IMR-90 (cell line): Measurements from ENCODE around the gene ZNF99. TPM values are rescaled to one million over a fixed set of nuclear protein-coding genes. Genes with fewer than 3 reads are reported as not detected.
"Not testable (repeated sequence)": the region's sequence is repeated elsewhere in the genome, so short reads cannot be mapped to it uniquely, and the experiment has no call there.

Source experiments
- ATAC-seq: fragments of 200-7000 bp; cut with Tn5 transposase; 2 replicates; pipeline ENCODE4 v1.9.1; 2020; ENCODE audit warnings: low read depth, mild to moderate bottlenecking, moderate library complexity
- BruUV-seq: library from RNA; stranded (reverse); fragments of 400-500 nt; replicated peaks from 2 replicates; lab custom pipeline; 2021; lab: Mats Ljungman, UMichigan
- CTCF ChIA-PET: fragments of 300-600 bp; formaldehyde crosslinking; extraction: SDS; loops from one replicate; lab custom pipeline; 2021; ENCODE audit warnings: antibody characterized with exemption; lab: Yijun Ruan, JAX
- POLR2A ChIA-PET: fragments of 300-600 bp; sonication (Branson Sonifier 250); formaldehyde crosslinking; loops from one replicate; lab custom pipeline; 2022; ENCODE audit warnings: antibody characterized with exemption; ENCODE audit not compliant: unreplicated experiment; lab: Charles Lee
- DNase-seq: peaks from one replicate; pipeline ENCODE4 v3.0.0; 2013
- H2AFZ ChIP-seq: replicated peaks from 2 replicates; pipeline ENCODE3; 2013; ENCODE audit warnings: low read length, mild to moderate bottlenecking; ENCODE audit not compliant: poor library complexity
- H2AK5ac ChIP-seq: 2 replicates; pipeline ENCODE4 v1.6.1; 2013; ENCODE audit warnings: low read depth, low read length, inconsistent platforms
- H2AK9ac ChIP-seq: replicated peaks from 2 replicates; pipeline ENCODE3; 2013; ENCODE audit warnings: mild to moderate bottlenecking, low read depth, low read length, moderate library complexity; ENCODE audit not compliant: poor library complexity
- H2BK120ac ChIP-seq: 2 replicates; pipeline ENCODE4 v1.6.1; 2013; ENCODE audit warnings: low read depth, low read length, inconsistent platforms
- H2BK15ac ChIP-seq: 3 replicates; pipeline ENCODE4 v1.6.1; 2013; ENCODE audit warnings: low read depth, low read length, inconsistent platforms
- H2BK20ac ChIP-seq: 2 replicates; pipeline ENCODE4 v1.6.1; 2013; ENCODE audit warnings: low read depth, mild to moderate bottlenecking, inconsistent platforms, low read length, moderate library complexity
- H2BK5ac ChIP-seq: 2 replicates; pipeline ENCODE4 v1.6.1; 2013; ENCODE audit warnings: mild to moderate bottlenecking, low read depth, low read length, inconsistent platforms; ENCODE audit not compliant: poor library complexity, severe bottlenecking
- H3K14ac ChIP-seq: replicated peaks from 2 replicates; pipeline ENCODE4 v1.6.1; 2013; ENCODE audit warnings: low read depth, low read length, inconsistent platforms
- H3K18ac ChIP-seq: 2 replicates; pipeline ENCODE4 v1.6.1; 2013; ENCODE audit warnings: low read depth, low read length, control low read depth
- H3K23ac ChIP-seq: 2 replicates; pipeline ENCODE4 v1.6.1; 2013; ENCODE audit warnings: low read depth, low read length, inconsistent platforms
- H3K27ac ChIP-seq: 2 replicates; pipeline ENCODE4 v1.5.1; 2013; ENCODE audit warnings: mild to moderate bottlenecking, control low read depth, low read length; ENCODE audit not compliant: insufficient read depth
- H3K27me3 ChIP-seq: 2 replicates; pipeline ENCODE4 v1.6.1; 2013; ENCODE audit warnings: low read length; ENCODE audit not compliant: control insufficient read depth, insufficient read depth
- H3K36me3 ChIP-seq: 2 replicates; pipeline ENCODE4 v1.6.1; 2013; ENCODE audit warnings: low read length, mixed read lengths; ENCODE audit not compliant: control insufficient read depth, insufficient read depth
- H3K4ac ChIP-seq: 2 replicates; pipeline ENCODE4 v1.6.1; 2013; ENCODE audit warnings: low read depth, low read length, inconsistent platforms
- H3K4me1 ChIP-seq: 2 replicates; pipeline ENCODE4 v1.6.1; 2013; ENCODE audit warnings: low read length, mixed read lengths; ENCODE audit not compliant: control insufficient read depth, insufficient read depth
- H3K4me2 ChIP-seq: 2 replicates; pipeline ENCODE4 v1.6.1; 2013; ENCODE audit warnings: low read depth, mild to moderate bottlenecking, control low read depth, low read length, moderate library complexity
- H3K4me3 ChIP-seq: 2 replicates; pipeline ENCODE4 v1.5.1; 2013; ENCODE audit warnings: low read depth, mild to moderate bottlenecking, control low read depth, low read length, moderate library complexity; ENCODE audit not compliant: insufficient read depth
- H3K56ac ChIP-seq: 2 replicates; pipeline ENCODE4 v1.6.1; 2013; ENCODE audit warnings: low read length, inconsistent platforms; ENCODE audit not compliant: insufficient read depth; ENCODE audit errors: extremely low read depth
- H3K79me1 ChIP-seq, 2 experiments: 2 replicates each; pipeline ENCODE4 v1.6.1; 2013; ENCODE audit warnings: low read length in 2 of 2, inconsistent platforms in 1 of 2, low read depth in 1 of 2
- H3K9ac ChIP-seq: 2 replicates; pipeline ENCODE4 v1.6.1; 2013; ENCODE audit warnings: low read depth, low read length, control low read depth
- H3K9me1 ChIP-seq: 2 replicates; pipeline ENCODE4 v1.6.1; 2013; ENCODE audit warnings: low read length, inconsistent platforms; ENCODE audit not compliant: insufficient read depth
- H3K9me3 ChIP-seq: 2 replicates; pipeline ENCODE4 v1.6.1; 2013; ENCODE audit warnings: low read length; ENCODE audit not compliant: control insufficient read depth, insufficient read depth
- H4K20me1 ChIP-seq: 2 replicates; pipeline ENCODE4 v1.6.1; 2013; ENCODE audit warnings: low read length, inconsistent platforms; ENCODE audit not compliant: insufficient read depth
- H4K5ac ChIP-seq: 2 replicates; pipeline ENCODE4 v1.6.1; 2013; ENCODE audit warnings: mild to moderate bottlenecking, low read depth, low read length, control low read depth
- H4K8ac ChIP-seq, 2 experiments: 2 replicates each; pipeline ENCODE4 v1.6.1; 2013; ENCODE audit warnings: low read depth in 2 of 2, low read length in 2 of 2, control low read depth in 1 of 2, inconsistent platforms in 1 of 2
- H4K91ac ChIP-seq: 2 replicates; pipeline ENCODE4 v1.6.1; 2013; ENCODE audit warnings: low read depth, low read length, inconsistent platforms; ENCODE audit not compliant: insufficient read depth
- WGBS, 2 experiments: methylation state at CpG; one replicate each; pipeline versions ENCODE4 v1.1.5 to v1.1.7; 2013; ENCODE audit warnings: missing lambda C conversion rate in 2 of 2; ENCODE audit not compliant: insufficient read length in 1 of 2; ENCODE audit errors: extremely low coverage in 2 of 2; 5-methylcytosine and 5-hydroxymethylcytosine counted together
- dilution Hi-C: fragments of 300-500 bp; cut with HindIII; formaldehyde crosslinking; loops from one replicate; pipeline ENCODE4 v1.14.3; 2018; ENCODE audit warnings: low sequenced_read_pairs; ENCODE audit not compliant: unreplicated experiment
- in situ Hi-C: fragments of 300-500 bp; cut with MboI; formaldehyde crosslinking; loops from 3 replicates; pipeline ENCODE4 v1.14.3; 2019; ENCODE audit warnings: low sequenced_read_pairs, inconsistent platforms, mixed read lengths
- intact Hi-C: fragments of 100-400 bp; cut with micrococcal nuclease; formaldehyde crosslinking; loops from 2 replicates; pipeline ENCODE4 v1.10.0; 2022
- polyA plus RNA-seq, 3 experiments: library from polyadenylated mRNA; depleted of rRNA; stranded (reverse); fragments of >200 nt; gene quantifications; 2 replicates each; pipeline ENCODE4 v1.2.3, GENCODE V29; 2012; ENCODE audit warnings: low replicate concordance in 1 of 3
- total RNA-seq: library from RNA; depleted of rRNA; stranded (reverse); fragments of >200 nt; gene quantifications from 2 replicates; pipeline ENCODE4 v1.2.3, GENCODE V29; 2012

ZNF99 gene
- total and polyA plus RNA-seq, 2 of the 4 experiments (the other 2 are of a cell fraction), result not detected

DNA sequence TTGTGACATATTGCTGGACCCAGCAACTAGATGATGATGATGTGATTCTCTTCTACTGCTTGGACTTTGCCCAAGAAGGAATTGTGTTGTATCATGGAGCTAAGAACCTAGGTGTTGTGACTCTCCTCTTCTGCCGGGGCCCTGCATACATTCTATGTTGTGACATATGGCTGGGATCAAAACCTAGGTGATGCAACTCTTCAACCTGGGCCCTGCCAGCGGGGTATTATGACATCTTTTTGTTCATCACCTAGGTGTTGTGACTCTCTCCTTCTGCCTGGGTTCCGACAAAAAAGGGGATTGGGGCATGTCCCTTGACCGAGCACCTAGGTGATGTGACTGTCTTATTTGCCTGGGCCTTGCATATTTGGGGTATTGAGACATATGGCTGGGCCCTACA lies 55.7 kb downstream of the ZNF99 start:
- H2AK9ac ChIP-seq, H3K9me1 ChIP-seq, H3K23ac ChIP-seq, H4K91ac ChIP-seq, H4K20me1 ChIP-seq, H3K14ac ChIP-seq, in situ Hi-C loops, POLR2A ChIA-PET, H3K4me2 ChIP-seq, H4K5ac ChIP-seq, H3K79me1 ChIP-seq, H2BK5ac ChIP-seq, H4K8ac ChIP-seq, H3K4me3 ChIP-seq, H3K18ac ChIP-seq, H2AFZ ChIP-seq, H2AK5ac ChIP-seq, DNase-seq, H2BK120ac ChIP-seq, H3K36me3 ChIP-seq, H2BK20ac ChIP-seq, H3K27ac ChIP-seq, BruUV-seq, ATAC-seq, CTCF ChIA-PET, H3K9ac ChIP-seq, H3K27me3 ChIP-seq, H3K4me1 ChIP-seq, intact Hi-C loops, H2BK15ac ChIP-seq, dilution Hi-C loops, H3K56ac ChIP-seq, H3K4ac ChIP-seq: not testable (repeated sequence)
- WGBS, 2 experiments, result no CpG with 5 or more reads among the region's 4 CpGs
- peaks cover 28% of the 10 kb centered on the region for H3K9me3 ChIP-seq

DNA sequence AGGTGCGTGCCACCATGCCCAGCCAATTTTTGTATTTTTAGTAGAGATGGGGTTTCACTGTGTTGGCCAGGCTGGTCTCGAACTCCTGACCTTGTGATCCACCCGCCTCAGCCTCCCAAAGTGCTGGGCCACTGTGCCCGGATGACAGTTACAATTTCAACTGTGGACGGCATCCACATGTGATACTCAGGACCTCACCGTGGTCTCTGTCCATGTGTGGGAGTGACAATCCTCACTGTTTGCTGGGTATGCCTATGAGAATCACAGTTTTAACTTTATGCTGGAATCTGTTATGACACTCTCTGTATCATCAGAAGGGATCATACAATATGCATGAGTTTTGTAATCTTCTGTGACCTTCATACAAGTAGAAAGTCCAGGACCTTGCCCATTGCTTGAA lies 62.4 kb downstream of the ZNF99 start:
- H4K8ac ChIP-seq, H3K4me3 ChIP-seq, H3K56ac ChIP-seq, H3K14ac ChIP-seq, H2BK120ac ChIP-seq, CTCF ChIA-PET, DNase-seq, H3K27ac ChIP-seq, H2AK9ac ChIP-seq, H3K18ac ChIP-seq, H3K27me3 ChIP-seq, H3K4me1 ChIP-seq, H3K23ac ChIP-seq, H2AFZ ChIP-seq, H3K9me1 ChIP-seq, H4K91ac ChIP-seq, H2BK15ac ChIP-seq, BruUV-seq, H3K4me2 ChIP-seq, H3K36me3 ChIP-seq, ATAC-seq, in situ Hi-C loops, H2BK5ac ChIP-seq, H3K9ac ChIP-seq, H4K5ac ChIP-seq, H2AK5ac ChIP-seq, H3K4ac ChIP-seq, POLR2A ChIA-PET, H3K79me1 ChIP-seq, dilution Hi-C loops, H4K20me1 ChIP-seq, H2BK20ac ChIP-seq, intact Hi-C loops: not testable (repeated sequence)
- peaks cover 33% of the 10 kb centered on the region for H3K9me3 ChIP-seq
- WGBS, 2 experiments, result no CpG with 5 or more reads among the region's 6 CpGs
